Kidney epithelial cell (primary cell): Measurements from ENCODE around the gene MLH3. TPM values are rescaled to one million over a fixed set of nuclear protein-coding genes. Genes with fewer than 3 reads are reported as not detected.

Experiments used
- DNase-seq: peaks from one replicate; pipeline ENCODE4 v3.0.0-alpha.2; 2010; ENCODE audit warnings: low read depth
- H3K27me3 ChIP-seq: 2 replicates; pipeline ENCODE4 v1.6.0; 2011; ENCODE audit warnings: low read length; ENCODE audit not compliant: control insufficient read depth, insufficient read depth
- H3K36me3 ChIP-seq: 2 replicates; pipeline ENCODE4 v1.5.1; 2011; ENCODE audit warnings: low read length; ENCODE audit not compliant: control insufficient read depth, insufficient read depth
- H3K4me3 ChIP-seq: 2 replicates; pipeline ENCODE4 v1.5.1; 2011; ENCODE audit warnings: low read depth, mild to moderate bottlenecking, control low read depth, low read length
- total RNA-seq: library from RNA; depleted of rRNA; stranded (reverse); fragments of >200 nt; gene quantifications from 2 replicates; pipeline ENCODE4 v1.2.3, GENCODE V29; 2015
- TF ChIP-seq, protein P1 (sequence below): IDR thresholded peaks from 2 replicates; pipeline ENCODE4 v1.5.1; 2011; ENCODE audit warnings: mild to moderate bottlenecking, moderate library complexity, low read length, control low read depth, inconsistent platforms; ENCODE audit not compliant: insufficient read depth, poor library complexity, severe bottlenecking

The MLH3 gene
- total RNA-seq, 1 donor from 2014 or later = 17.9 TPM

DNA sequence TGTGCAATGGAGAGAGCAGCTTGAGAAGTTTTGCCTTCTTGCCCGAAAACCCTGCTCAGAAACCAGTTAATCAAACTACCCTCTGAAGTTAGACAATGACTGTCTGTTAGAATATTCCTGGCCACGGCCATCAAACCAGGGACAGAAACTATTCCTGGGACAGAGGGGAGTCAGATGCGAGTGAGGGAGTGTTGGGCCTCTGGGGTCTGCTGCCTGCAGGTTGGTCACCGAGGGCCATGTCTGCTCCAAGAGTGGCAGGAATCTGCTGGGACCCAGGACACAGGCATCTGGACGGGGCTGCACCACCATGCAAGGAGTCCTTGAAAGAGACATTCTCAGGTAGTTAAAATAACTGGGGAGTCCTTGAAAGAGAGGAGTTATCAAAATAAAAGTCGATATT is 65.5 kb downstream of the MLH3 start:
- Histone ChIP-seq H3K4me3 (no peak overlapping the region), H3K36me3 (no peaks in the 10 kb centered on the region), H3K27me3 (no peaks in the 10 kb centered on the region)
- DNase-seq = no peak
- TF ChIP-seq, protein P1, sequence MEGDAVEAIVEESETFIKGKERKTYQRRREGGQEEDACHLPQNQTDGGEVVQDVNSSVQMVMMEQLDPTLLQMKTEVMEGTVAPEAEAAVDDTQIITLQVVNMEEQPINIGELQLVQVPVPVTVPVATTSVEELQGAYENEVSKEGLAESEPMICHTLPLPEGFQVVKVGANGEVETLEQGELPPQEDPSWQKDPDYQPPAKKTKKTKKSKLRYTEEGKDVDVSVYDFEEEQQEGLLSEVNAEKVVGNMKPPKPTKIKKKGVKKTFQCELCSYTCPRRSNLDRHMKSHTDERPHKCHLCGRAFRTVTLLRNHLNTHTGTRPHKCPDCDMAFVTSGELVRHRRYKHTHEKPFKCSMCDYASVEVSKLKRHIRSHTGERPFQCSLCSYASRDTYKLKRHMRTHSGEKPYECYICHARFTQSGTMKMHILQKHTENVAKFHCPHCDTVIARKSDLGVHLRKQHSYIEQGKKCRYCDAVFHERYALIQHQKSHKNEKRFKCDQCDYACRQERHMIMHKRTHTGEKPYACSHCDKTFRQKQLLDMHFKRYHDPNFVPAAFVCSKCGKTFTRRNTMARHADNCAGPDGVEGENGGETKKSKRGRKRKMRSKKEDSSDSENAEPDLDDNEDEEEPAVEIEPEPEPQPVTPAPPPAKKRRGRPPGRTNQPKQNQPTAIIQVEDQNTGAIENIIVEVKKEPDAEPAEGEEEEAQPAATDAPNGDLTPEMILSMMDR = no peak

DNA sequence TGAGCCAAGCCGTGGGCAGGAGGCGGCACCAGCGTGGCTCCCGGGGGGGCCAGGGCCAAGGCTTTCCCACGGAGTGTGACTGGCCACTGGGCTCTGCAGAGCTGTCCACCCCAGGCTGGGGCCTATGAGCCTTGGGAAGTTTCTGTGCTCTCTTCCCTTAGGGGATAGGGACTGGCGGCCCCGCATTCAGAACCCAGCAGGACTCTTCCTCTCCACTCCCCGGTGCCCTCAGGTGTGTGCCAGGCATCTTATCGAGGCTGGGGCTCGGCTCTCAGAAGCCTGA is 66.3 kb downstream of the MLH3 start:
- DNase-seq = no peak
- TF ChIP-seq, protein P1 = no peak
- Histone ChIP-seq H3K27me3 (no peaks in the 10 kb centered on the region), H3K36me3 (no peaks in the 10 kb centered on the region), H3K4me3 (no peak overlapping the region)

DNA sequence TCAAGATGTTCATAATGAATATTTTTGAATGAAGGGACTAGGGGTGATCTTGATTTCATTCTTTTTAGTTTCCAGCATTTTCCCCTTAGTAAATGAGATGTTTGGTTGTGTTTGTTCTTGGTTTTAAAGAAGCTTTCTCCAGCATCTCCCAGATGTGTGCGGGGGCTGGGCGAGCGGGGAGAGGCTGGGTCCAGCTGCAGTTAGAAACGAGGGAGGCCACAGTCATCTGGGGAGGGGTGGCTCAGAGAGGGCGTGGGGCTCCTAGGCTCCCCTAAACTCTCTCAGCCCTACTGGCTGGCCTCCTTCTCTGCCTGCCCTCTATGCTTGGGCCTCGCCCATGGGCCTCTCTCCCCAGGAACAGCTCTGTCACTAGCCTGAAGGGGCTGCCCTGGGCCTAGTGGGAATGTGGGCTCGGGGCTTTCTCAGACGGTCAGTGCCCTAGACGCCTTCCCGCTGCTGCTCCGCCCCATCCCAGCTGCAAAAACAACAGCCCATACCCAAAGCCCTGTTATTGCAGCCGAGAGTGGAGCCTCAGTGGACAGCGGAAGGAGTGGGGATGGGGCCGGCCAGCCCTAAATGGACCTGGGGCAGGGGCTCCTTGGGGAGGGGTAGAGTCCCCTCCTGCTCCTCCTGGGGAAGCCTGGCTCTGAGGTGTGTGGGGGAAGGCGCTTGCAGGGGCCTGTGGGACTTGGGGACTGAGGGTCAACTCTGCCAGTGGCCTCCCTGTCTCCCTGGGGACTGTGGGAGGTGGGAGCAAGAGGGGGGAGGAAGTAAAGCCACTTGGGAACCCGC is 66.8 kb downstream of the MLH3 start:
- DNase-seq = no peak
- H3K4me3 ChIP-seq = no peak overlapping the region
- no peaks in the 10 kb centered on the region for H3K36me3 ChIP-seq
- H3K27me3 ChIP-seq = no peaks in the 10 kb centered on the region
- TF ChIP-seq, protein P1 = no peak

DNA sequence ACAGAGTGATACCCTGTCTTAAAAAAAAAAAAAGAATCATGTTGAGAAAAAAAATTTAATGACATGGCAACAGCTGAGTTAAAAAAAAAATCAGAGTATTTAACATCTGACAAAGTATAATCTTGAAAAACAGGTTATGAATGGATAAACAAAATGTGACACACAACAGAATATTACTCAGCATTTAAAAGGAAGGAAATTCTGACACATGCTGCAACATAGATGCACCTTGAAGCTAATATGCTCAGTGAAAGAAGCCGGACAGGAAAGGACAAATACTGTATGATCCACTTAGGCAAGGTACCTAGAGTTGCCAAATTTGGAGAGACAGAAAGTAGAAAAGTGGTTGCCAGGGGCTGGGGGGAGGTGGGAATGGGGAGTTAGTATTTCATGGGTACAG is 67.9 kb downstream of the MLH3 start:
- no peaks in the 10 kb centered on the region for H3K27me3 ChIP-seq
- H3K36me3 ChIP-seq = no peaks in the 10 kb centered on the region
- no peak for DNase-seq
- TF ChIP-seq, protein P1 = no peak
- H3K4me3 ChIP-seq = no peak overlapping the region

DNA sequence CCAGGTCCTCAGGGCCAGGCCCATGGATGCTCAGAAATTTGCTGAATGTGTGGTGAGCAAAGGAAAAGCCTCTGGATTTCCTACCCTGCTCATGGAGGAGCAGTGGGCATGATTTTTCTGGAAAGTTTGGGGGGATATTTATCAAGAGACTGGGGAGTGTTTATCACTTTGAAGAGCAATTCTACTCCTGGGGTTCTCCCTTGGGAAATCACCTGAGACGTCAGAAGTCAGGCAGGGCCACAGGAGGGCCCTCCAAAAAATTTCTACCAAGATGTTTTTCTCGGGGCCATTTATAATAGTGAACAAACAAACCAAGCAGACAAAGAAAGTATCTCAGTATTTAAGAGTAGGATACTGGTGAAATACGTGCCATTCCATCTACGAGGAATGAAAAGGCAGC is 68.6 kb downstream of the MLH3 start:
- no peak for DNase-seq
- no peak overlapping the region for H3K4me3 ChIP-seq
- TF ChIP-seq, protein P1 = no peak

DNA sequence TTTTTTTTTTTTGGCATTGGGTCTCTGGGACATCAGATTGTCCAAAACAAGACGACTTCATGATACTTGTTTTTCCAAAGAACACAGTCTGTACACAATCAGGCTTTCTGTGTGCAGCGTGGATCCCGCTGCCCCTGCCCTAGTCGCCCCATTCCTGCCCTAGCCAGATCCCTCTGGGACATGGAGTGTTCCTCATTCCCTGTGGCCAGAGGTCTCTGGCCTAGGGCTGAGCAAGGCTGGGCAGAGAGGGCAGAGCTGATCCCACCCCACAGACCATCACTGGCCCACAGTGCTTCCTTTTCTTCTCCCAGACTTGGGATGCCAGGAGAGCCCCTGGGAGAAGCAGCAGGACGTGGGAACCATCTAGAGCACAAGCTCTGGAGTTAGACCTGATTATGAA is 69.4 kb downstream of the MLH3 start:
- TF ChIP-seq, protein P1 = no peak
- no peaks in the 10 kb centered on the region for H3K36me3 ChIP-seq
- no peak overlapping the region for H3K4me3 ChIP-seq
- no peaks in the 10 kb centered on the region for H3K27me3 ChIP-seq
- no peak for DNase-seq

More for the DNA sequence above, 68.6 kb downstream of the MLH3 start:
- no peaks in the 10 kb centered on the region for H3K27me3 ChIP-seq
- no peaks in the 10 kb centered on the region for H3K36me3 ChIP-seq
